ENCODE results near the gene DAG1. TPM values are rescaled to one million over a fixed set of nuclear protein-coding genes. Genes with fewer than 3 reads are reported as not detected.

The DAG1 gene
- total and polyA plus RNA-seq, 2 experiments from 2014 or later, result 29.9 to 152 TPM

- TF ChIP-seq REST (IDR thresholded peaks at IDR 0.05; ENCODE audit: unreplicated experiment) (no peak), ZNF331 (CRISPR knock-in tag; IDR thresholded peaks at IDR 0.05; ENCODE audit: low read depth) (no peak), STAT1 (IDR thresholded peaks at IDR 0.05; ENCODE audit: unreplicated experiment) (no peak)
- TF ChIP-seq, protein P1, sequence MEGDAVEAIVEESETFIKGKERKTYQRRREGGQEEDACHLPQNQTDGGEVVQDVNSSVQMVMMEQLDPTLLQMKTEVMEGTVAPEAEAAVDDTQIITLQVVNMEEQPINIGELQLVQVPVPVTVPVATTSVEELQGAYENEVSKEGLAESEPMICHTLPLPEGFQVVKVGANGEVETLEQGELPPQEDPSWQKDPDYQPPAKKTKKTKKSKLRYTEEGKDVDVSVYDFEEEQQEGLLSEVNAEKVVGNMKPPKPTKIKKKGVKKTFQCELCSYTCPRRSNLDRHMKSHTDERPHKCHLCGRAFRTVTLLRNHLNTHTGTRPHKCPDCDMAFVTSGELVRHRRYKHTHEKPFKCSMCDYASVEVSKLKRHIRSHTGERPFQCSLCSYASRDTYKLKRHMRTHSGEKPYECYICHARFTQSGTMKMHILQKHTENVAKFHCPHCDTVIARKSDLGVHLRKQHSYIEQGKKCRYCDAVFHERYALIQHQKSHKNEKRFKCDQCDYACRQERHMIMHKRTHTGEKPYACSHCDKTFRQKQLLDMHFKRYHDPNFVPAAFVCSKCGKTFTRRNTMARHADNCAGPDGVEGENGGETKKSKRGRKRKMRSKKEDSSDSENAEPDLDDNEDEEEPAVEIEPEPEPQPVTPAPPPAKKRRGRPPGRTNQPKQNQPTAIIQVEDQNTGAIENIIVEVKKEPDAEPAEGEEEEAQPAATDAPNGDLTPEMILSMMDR (conservative IDR thresholded peaks at IDR 0.05; ENCODE audit: low read depth in 2 of 2), result no peak
Measured at GRCh38 chr3:49453621-49454020, 16.4 kb upstream of the DAG1 start (continued).

- Mint-ChIP-seq H3K36me3 (ENCODE audit: low read depth) (no peaks in the 10 kb centered on the region), H3K4me3 (no peak overlapping the region), H3K4me1 (peaks cover 24% of the 10 kb centered on the region), H3K27ac (peak overlapping the region; percentile 84), H3K9me3 (no peaks in the 10 kb centered on the region), H3K27me3 (ENCODE audit: insufficient read depth, low read depth, poor library complexity) (peaks cover 9% of the 10 kb centered on the region)
- H3K9me2 ChIP-seq (ENCODE audit: insufficient read depth), result no peaks in the 10 kb centered on the region
- H3K4me1 ChIP-seq (ENCODE audit: insufficient read depth), result peaks cover 14% of the 10 kb centered on the region
- DNase-seq (ENCODE audit: low spot score) (peak; percentile 95), ATAC-seq (peak; percentile 95)
- peaks cover 6% of the 10 kb centered on the region; the same call in 1 of the 2 replicates for H3F3A ChIP-seq (replicated peaks; ENCODE audit: low read depth)
- no peaks in the 10 kb centered on the region for H3K79me2 ChIP-seq (replicated peaks; ENCODE audit: insufficient read depth)
- no peak overlapping the region for H2AFZ ChIP-seq
- H4K20me1 ChIP-seq (replicated peaks; ENCODE audit: insufficient read depth), result no peaks in the 10 kb centered on the region
- H3K4me3 ChIP-seq, result no peak overlapping the region
- H3K36me3 ChIP-seq (ENCODE audit: insufficient read depth), result no peaks in the 10 kb centered on the region
- H3K27me3 ChIP-seq (ENCODE audit: insufficient read depth), result no peaks in the 10 kb centered on the region
- no peak overlapping the region for H3K4me2 ChIP-seq
- no peak overlapping the region for H3K27ac ChIP-seq (ENCODE audit: low read depth)
- no peak for TF ChIP-seq STAT1 (IDR thresholded peaks at IDR 0.05; ENCODE audit: unreplicated experiment)
- TF ChIP-seq ZNF331 (CRISPR knock-in tag; IDR thresholded peaks at IDR 0.05; ENCODE audit: low read depth), result no peak
- no peak for TF ChIP-seq CREB1 (CRISPR knock-in tag; IDR thresholded peaks at IDR 0.05; ENCODE audit: low read depth)
- TF ChIP-seq POLR2AphosphoS5 (IDR thresholded peaks at IDR 0.05; ENCODE audit: low read depth), result no peak
- no peak for TF ChIP-seq JUNB (IDR thresholded peaks at IDR 0.05; ENCODE audit: unreplicated experiment)
- TF ChIP-seq EZH2 (IDR thresholded peaks at IDR 0.05; ENCODE audit: low read depth, unreplicated experiment), result no peak
- no peak for TF ChIP-seq EZH2phosphoT487 (IDR thresholded peaks at IDR 0.05; ENCODE audit: unreplicated experiment)
- TF ChIP-seq REST (IDR thresholded peaks at IDR 0.05; ENCODE audit: unreplicated experiment), result no peak
- TF ChIP-seq, protein P1 (conservative IDR thresholded peaks at IDR 0.05; ENCODE audit: low read depth in 2 of 2), result peak; percentile 80 to 99
- no peak for TF ChIP-seq NANOG (IDR thresholded peaks at IDR 0.05; ENCODE audit: borderline replicate concordance)
Measured at GRCh38 chr3:49454458-49454857, 15.6 kb upstream of the DAG1 start.
